Measurements from ENCODE around the gene RFNG.

GRCh38 chr17:82035488-82035887 lies 16.1 kb downstream of the RFNG start:
- no peak for TF ChIP-seq POLR2AphosphoS5 (IDR thresholded peaks at IDR 0.05; ENCODE audit: borderline replicate concordance, low read depth, low read length)
- TF ChIP-seq EZH2 (IDR thresholded peaks at IDR 0.05) = no peak

Data from SK-N-MC (cell line).